HG03159 (cell line): ENCODE measurements around the gene SCO2.
"Not testable (repeated sequence)": the region's sequence is repeated elsewhere in the genome, so short reads cannot be mapped to it uniquely, and the experiment has no call there.

Experiments
- ATAC-seq: cut with Tn5 transposase; IDR thresholded peaks from one replicate; pipeline ENCODE4 v1.9.1; 2021; ENCODE audit warnings: mild to moderate bottlenecking, moderate library complexity; ENCODE audit not compliant: unreplicated experiment

Gene SCO2

DNA sequence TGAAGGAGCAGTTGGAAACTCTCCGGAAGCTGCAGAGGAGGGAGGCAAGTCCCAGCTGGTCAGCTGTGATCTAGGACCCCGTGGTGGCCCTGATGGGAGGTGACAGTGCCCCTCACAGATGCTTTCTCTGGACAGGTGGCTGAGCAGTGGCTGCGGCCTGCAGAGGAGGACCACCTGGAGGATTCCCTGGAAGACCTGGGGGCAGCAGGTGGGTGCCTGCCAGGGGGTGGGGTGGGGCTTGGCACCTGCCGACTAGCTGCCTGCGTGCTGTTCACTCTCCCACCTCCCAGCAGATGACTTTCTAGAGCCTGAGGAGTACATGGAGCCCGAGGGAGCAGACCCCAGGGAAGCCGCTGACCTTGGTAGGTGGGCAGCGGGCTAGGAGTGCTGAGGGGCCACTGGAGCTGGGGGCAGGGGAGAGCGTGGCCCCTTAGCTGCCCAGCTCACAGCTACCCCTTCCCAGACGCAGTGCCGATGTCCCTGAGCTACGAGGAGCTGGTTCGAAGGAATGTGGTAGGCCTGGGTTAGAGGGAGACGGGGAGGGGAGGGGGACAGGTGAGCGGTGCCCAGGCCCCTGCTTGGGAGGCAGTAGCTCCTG, 3.1 kb downstream of the SCO2 start:
- ATAC-seq, result no peak

DNA sequence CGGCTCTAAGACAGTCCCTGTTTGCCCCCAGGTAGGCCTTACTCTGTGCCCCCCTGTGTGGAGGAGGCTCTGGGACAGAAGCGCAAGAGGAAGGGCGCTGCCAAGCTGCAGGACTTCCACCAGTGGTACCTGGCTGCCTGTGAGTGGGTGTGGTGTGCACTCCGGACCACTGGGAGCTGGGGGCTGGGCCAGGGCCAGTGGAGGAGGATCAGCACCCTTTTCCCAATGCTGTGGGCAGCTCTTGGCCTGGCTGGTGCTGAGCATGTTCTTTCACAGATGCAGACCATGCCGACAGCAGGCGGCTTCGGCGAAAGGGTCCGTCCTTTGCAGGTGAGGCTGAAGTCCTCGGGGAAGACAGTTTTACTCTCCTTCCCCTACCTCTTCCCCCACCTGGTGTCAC, 3.7 kb downstream of the SCO2 start:
- no peak for ATAC-seq

- no peak for ATAC-seq
Measured at GRCh38 chr22:50520826-50521453, 4.5 kb downstream of the SCO2 start.

DNA sequence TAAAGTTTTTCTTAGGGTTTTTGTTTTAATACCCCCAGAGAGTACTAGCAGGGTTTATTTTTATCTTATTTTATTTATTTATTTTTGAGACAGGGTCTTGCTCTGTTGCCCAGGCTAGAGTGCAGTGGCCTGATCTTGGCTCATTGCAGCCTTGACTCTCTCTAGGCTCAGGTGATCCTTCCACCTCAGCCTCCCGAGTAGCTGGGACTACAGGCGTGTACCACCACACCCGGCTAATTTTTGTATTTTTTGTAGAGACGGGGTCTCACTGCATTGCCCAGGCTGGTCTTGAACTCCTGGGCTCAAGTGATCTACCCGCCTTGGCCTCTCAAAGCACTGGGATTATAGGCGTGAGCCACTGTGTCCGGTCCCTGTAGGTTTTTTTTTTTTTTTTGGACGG, 5.2 kb downstream of the SCO2 start:
- not testable (repeated sequence) for ATAC-seq

- no peak for ATAC-seq
Measured at GRCh38 chr22:50519151-50519550, 6.2 kb downstream of the SCO2 start.

DNA sequence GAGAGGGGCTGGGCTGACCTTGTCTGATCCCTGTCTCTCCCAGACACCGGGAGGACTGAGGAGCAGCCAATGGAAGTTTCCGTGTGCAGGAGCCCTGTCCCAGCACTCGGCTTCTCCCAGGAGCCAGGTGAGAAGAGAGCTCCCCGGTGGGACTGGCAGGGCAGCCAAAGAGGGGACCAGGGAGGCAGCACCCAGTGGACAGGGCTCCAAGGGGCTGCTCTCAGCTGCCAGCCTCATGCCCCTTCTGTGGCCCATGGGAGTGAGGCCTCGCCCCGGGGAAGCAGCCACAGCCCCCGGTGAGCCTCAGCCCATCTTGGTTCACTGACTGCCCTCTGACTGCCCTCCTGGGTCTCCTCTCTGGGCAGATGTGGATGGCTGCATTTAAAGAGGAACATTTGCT, 6.8 kb downstream of the SCO2 start:
- ATAC-seq, result no peak

DNA sequence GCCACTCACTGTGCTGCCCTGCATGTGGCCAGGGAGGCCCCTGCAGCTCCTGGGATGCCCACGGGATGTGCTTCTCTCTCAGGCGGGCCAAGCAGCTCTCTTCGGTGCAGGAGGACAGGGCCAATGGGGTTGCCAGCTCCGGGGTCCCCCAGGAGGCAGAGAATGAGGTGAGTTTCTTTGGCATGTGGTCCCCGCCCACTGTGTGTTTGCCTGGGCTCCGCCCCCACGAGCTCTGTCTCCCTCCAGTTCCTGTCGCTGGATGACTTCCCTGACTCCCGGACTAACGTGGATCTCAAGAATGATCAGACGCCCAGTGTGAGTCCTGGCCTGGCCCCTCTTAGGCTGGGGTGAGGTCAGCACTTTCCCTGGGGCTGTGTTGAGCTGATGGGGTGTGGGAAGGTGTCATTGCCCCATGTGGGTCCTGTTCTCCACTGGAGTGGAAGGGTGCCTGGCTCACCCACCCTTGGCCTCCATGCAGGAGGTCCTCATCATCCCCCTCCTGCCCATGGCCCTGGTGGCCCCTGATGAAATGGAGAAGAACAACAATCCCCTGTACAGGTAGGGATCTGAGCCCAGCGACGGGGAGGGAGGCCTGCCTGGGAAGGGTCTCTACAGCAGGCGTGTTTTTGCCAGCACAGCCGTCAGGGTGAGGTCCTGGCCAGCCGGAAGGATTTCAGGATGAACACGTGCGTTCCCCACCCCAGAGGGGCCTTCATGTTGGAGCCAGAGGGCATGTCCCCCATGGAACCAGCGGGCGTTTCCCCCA, 7.7 kb downstream of the SCO2 start:
- ATAC-seq, result no peak

DNA sequence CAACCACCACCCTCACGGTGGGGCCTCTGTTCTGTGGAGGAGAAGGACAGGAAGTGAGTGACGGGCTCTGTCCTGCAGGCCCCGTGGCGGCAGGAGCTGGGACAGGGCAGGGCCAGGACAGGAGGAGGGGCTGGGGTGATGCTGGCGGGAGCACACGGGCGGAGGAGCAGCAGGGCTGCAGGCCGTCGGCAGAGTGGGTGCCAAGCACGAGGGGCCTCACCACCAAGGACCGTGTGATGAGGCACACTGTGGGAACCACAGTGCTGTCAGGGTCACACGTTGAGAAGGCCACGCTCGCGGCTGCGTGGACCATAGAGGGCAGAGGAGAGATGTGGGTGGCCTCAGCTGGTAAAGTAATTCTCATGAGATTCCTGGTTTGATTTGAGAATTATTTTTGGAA, 8.5 kb downstream of the SCO2 start:
- no peak for ATAC-seq

DNA sequence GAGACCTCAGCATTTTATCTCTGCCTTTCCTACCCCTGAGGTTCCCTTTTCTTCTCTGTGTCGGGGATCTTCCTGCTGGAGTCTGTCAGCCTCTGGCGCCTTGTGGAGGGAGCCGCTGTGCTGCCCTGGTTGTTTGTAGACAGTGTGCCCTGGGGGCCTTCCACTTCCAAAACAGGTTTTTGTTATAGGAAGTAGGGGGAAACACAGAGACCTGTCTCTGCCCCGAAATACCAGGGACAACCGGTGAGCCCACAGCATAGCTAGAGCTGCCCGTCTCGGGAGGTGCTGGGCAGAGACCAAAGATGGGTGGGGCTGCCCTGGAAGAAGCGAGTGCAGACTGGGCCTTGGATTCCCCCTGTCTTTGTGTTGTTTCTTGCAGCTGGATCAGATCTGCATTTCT, 9.3 kb downstream of the SCO2 start:
- ATAC-seq, result no peak

DNA sequence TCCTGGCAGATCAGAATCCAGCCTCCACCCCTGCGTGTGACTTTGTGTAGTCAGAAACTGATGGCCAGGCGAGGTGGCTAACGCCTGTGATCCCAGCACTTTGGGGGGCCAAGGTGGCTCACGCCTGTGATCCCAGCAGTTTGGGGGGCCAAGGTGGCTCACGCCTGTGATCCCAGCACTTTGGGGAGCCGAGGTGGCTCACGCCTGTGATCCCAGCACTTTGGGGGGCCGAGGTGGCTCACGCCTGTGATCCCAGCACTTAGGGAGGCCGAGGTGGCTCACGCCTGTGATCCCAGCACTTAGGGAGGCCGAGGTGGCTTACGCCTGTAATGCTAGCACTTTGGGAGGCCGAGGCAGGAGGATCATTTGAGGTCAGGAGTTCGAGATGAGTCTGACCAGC, 12.2 kb downstream of the SCO2 start:
- ATAC-seq, result no peak

GRCh38 chr22:50508897-50509296, 16.5 kb downstream of the SCO2 start:
- ATAC-seq, result no peak

GRCh38 chr22:50507991-50508884, 17.2 kb downstream of the SCO2 start, which contains the start of gene NCAPH2:
NCAPH2 (plus strand) TSS chr22:50508224; CDS start chr22:50508338, 114 bp downstream.
- ATAC-seq, result peak; percentile 75

- ATAC-seq, result peak; percentile 48
Measured at GRCh38 chr22:50507421-50507990, 17.9 kb downstream of the SCO2 start, which contains the start of gene LMF2. LMF2 (minus strand) TSS chr22:50507702; CDS start chr22:50507675, 27 bp downstream.

GRCh38 chr22:50506611-50507420, 18.6 kb downstream of the SCO2 start:
- ATAC-seq, result peak; percentile 3

- no peak for ATAC-seq
Measured at GRCh38 chr22:50505776-50506610, 19.4 kb downstream of the SCO2 start.

DNA sequence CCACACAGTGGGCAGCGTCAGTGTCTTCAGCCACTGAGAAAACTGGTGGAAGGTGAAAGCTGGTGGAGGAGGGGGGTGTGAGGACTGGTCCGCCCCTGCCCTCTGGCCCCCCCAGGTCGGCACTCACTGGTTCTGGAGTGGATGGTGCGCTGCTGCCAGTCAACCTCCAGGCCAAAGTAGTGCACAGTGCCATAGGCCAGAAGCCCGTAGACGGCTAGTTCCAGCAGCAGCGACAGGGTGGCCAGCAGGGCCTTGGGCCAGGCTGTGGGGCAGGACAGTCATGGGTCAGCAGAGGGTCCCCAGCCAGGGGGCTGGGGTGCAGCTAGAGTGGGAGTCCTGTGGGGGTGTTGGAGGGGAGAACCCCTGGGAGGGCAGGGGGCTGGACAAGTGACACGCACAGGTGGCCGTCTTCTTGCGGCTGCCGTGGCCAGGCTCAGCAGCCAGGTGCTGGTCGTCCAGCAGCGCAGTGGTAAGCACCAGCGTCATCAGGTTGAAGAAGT, 20.1 kb downstream of the SCO2 start:
- ATAC-seq, result no peak

DNA sequence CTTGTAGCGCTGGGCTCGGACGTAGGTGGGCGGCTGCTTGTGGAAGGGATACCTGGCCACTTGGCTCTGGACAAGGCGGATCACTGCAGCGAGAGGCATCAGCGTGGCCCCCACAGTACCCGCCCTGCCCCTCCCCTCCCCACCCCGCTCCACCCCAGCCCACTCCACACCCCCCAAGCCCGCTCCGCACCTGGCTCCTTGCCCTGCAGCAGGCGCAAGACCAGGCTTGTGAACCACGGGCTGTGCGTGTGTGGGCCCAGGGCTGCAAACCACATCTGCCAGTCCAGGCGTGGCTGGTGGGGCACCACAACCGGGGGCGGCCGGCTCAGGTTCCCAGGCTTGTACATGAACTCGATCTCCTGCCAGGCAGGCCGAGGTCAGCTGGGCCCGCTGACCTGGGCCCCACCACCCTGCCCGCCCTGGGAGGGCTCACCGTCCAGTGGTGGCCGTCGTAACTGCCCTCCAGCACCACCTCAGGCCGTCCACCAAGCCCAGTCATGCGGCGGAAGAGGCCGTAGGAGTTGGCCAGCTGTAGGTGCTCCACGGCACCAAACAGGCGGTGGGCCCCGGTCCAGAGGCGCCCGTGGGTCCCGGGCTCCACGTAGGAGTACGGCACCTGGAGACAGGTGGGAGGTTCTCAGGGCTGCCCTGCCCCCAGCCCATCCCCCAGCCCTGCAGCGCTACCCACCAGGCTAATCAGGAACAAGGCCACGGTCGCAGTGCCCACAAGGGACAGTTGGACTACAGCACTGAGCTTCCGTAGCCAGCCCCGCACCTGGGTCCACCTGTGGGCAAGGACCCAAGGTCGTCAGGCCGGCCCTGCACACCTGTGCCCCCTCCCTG, 20.8 kb downstream of the SCO2 start:
- no peak for ATAC-seq
